HFFc6 (cell line): ENCODE measurements around the gene RAD21L1. TPM values are rescaled to one million over a fixed set of nuclear protein-coding genes. Genes with fewer than 3 reads are reported as not detected.

ENCODE experiments used
- DNase-seq: peaks from one replicate; pipeline ENCODE4 v3.0.0-alpha.2; 2018
- H3K27ac Mint-ChIP-seq: 2 replicates; pipeline ENCODE4 v1.8.0; 2020; ENCODE audit warnings: mild to moderate bottlenecking, mixed read lengths
- H3K27me3 Mint-ChIP-seq: 2 replicates; pipeline ENCODE4 v1.8.0; 2021; ENCODE audit warnings: mild to moderate bottlenecking, moderate library complexity, mixed read lengths; ENCODE audit not compliant: insufficient read depth
- H3K36me3 Mint-ChIP-seq: 2 replicates; pipeline ENCODE4 v1.8.0; 2021; ENCODE audit warnings: low read depth, mixed read lengths
- H3K4me1 Mint-ChIP-seq: 2 replicates; pipeline ENCODE4 v1.8.0; 2020; ENCODE audit warnings: low read depth, mixed read lengths
- H3K4me3 Mint-ChIP-seq: 2 replicates; pipeline ENCODE4 v1.8.0; 2020; ENCODE audit warnings: mild to moderate bottlenecking, moderate library complexity, mixed read lengths
- H3K9me3 Mint-ChIP-seq: 2 replicates; pipeline ENCODE4 v1.8.0; 2020; ENCODE audit warnings: mild to moderate bottlenecking, mixed read lengths
- total RNA-seq, 6 experiments: library from RNA; stranded (reverse); fragmentation: NEBNext Ultra II Directional; extraction: Animal tissue kit (Norgen Biotek cat#: 25700); gene quantifications; 2 replicates in 1 of 6; 3 replicates in 5 of 6; pipeline ENCODE4 v1.2.3, GENCODE V29; 2021
- TF ChIP-seq, protein P1 (sequence below): fragments of 200-600 bp; sonication (generic); IDR thresholded peaks from 2 replicates; pipeline ENCODE4 v1.5.0; 2021; ENCODE audit warnings: antibody characterized with exemption, mild to moderate bottlenecking

Gene RAD21L1
- total RNA-seq, 6 experiments from 2014 or later: 0.35 to 0.89 (median 0.56) TPM

DNA sequence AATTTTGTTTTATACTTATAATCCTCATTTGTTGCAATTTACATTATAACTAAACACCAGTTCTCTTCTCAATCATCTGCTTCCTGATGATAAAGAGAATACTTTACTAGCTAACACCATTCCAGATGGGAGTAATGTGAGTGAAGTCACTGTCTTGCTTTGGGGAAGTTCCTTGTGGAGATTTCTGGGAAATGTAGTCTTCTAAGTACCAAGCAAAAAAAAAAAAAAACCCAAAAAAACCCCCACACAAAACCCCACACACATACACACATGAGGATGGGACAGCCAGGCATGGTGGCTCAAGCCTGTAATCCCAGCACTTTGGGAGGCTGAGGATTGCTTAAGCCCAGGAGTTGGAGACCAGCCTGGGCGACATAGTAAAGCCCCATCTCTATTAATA lies 38.0 kb downstream of the RAD21L1 start:
- Mint-ChIP-seq H3K27ac (no peak overlapping the region), H3K4me1 (peaks cover 36% of the 10 kb centered on the region), H3K27me3 (peaks cover 4% of the 10 kb centered on the region; the same call in 1 of the 2 replicates), H3K4me3 (no peak overlapping the region), H3K36me3 (no peaks in the 10 kb centered on the region), H3K9me3 (peaks cover 10% of the 10 kb centered on the region)
- peak; percentile 11 for DNase-seq
- TF ChIP-seq, protein P1, sequence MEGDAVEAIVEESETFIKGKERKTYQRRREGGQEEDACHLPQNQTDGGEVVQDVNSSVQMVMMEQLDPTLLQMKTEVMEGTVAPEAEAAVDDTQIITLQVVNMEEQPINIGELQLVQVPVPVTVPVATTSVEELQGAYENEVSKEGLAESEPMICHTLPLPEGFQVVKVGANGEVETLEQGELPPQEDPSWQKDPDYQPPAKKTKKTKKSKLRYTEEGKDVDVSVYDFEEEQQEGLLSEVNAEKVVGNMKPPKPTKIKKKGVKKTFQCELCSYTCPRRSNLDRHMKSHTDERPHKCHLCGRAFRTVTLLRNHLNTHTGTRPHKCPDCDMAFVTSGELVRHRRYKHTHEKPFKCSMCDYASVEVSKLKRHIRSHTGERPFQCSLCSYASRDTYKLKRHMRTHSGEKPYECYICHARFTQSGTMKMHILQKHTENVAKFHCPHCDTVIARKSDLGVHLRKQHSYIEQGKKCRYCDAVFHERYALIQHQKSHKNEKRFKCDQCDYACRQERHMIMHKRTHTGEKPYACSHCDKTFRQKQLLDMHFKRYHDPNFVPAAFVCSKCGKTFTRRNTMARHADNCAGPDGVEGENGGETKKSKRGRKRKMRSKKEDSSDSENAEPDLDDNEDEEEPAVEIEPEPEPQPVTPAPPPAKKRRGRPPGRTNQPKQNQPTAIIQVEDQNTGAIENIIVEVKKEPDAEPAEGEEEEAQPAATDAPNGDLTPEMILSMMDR: no peak

DNA sequence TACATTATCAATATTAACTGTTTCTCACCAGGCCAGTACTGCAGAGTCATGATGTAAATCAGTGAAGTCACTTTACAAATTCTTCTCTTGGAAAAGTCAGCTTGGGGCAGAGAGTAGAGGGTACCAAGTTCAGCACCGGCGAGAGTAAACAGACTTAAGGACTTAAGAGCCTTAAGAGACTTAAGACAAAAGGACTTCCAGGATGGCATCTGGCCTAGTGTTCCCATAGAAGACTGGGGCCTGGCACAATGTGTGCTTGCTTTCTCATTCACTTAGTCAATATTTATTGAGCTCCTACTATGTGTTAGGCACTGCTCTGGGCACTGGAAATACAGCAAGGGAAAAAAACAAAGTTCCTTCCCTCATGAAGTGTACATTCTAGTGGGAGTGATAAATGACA lies 38.9 kb downstream of the RAD21L1 start:
- H3K27me3 Mint-ChIP-seq: peaks cover 4% of the 10 kb centered on the region; the same call in 1 of the 2 replicates
- peaks cover 36% of the 10 kb centered on the region for H3K4me1 Mint-ChIP-seq
- TF ChIP-seq, protein P1: no peak
- DNase-seq: no peak
- peaks cover 10% of the 10 kb centered on the region for H3K9me3 Mint-ChIP-seq
- H3K36me3 Mint-ChIP-seq: no peaks in the 10 kb centered on the region
- H3K4me3 Mint-ChIP-seq: peak overlapping the region; percentile 90; the same call in 1 of the 2 replicates
- peak overlapping the region; percentile 89 for H3K27ac Mint-ChIP-seq

DNA sequence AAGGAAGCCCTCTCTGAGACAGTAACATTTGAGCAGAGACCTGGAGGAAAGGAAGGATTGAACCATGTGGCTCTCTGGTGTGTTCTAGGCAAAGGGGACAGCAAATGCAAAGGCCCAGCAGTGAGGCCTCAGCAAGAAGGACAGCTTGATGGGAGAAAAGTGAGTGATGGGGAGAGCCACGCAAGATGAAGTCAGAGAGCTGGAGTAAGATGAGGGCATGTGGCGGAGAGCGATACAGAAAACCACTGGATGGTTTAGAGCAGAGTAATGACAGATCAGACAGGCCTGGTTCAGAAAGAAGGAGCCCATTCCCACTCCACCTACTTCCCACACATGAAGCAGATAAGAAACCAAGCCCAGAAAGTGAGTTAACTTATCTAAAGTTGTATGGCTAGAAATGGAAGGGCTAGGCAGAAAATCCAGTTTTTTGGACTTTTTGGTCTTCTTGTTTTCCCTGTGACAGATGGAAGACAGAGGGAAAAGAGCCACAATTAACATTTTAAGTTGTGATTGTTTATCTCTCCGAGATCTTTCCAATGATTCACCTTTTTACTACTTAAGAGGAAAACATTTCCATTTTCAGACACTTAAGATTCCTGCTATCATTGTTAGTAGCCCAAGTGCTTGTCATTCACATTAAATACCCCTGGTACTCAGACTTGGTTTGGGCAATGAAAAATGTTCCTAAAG lies 39.5 kb downstream of the RAD21L1 start:
- TF ChIP-seq, protein P1: no peak
- Mint-ChIP-seq H3K9me3 (peaks cover 10% of the 10 kb centered on the region), H3K27me3 (peaks cover 4% of the 10 kb centered on the region; the same call in 1 of the 2 replicates), H3K4me3 (peak overlapping the region; percentile 90), H3K27ac (peak overlapping the region; percentile 89), H3K4me1 (peaks cover 36% of the 10 kb centered on the region), H3K36me3 (no peaks in the 10 kb centered on the region)
- DNase-seq: peak; percentile 6

DNA sequence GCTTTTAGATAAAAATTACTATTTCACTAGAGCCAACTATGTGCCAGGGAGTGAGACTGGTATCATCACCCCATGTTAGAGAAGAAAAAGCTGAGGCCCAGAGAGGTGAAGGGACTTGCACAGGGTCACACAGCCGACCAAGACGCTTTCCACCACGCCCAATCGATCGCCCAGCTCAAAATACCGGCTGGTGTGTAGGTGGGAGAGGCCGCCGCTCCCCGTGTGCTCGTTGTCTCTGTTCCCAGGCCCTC lies 40.0 kb downstream of the RAD21L1 start:
- Mint-ChIP-seq H3K9me3 (peaks cover 10% of the 10 kb centered on the region), H3K36me3 (no peaks in the 10 kb centered on the region), H3K27ac (peak overlapping the region; percentile 89), H3K4me3 (peak overlapping the region; percentile 90), H3K4me1 (peaks cover 36% of the 10 kb centered on the region), H3K27me3 (peaks cover 4% of the 10 kb centered on the region; the same call in 1 of the 2 replicates)
- TF ChIP-seq, protein P1: no peak
- no peak for DNase-seq

DNA sequence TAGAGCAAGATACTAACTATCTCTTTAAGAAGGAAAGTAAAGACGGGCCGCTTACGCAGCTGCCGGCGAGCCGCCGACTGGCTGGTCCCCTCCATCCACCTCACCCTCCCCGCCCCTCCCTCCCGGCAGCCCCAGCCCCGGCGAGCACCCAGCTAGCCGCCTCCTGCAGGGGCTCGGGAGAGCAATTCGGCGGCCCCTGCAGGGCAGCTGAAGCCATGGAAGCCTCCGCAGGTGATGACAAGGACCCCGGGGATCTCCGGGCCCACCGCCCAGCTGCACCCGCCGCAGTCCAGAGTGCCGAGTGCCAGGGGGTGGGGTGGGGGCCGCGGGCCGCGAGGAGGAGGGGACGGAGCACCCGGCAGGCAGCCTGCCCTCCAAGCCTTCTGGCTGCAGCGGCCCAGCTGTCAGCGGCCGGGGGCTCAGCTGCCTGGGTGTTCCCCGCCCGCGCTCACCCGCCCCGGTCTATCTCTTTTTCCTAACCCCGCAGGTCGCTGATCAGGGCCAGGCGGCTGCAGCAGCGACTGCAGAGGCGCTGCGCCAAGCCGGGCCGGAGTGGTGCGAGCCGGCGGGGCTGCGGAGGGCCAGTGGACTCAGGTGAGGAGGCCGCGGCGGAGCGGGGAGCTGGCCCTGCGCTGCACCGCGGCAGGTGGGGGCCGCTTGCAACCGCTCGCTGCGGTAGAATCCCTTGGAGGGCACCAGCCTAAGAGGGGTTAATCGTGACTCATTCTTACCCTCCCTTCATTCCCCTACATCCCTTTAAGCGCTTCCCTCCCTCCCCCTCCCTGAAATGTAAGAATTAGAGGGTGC lies 40.5 kb downstream of the RAD21L1 start, which contains the start of gene SNPH:
SNPH (plus strand) TSS at position 128 of the 807 bp plus-strand sequence. CDS start 29,946 bp downstream, outside the sequence.
- Mint-ChIP-seq H3K4me3 (peak within 1 kb of the TSS; percentile 90), H3K27me3 (peaks cover 4% of the 10 kb centered on the region; the same call in 1 of the 2 replicates)
- TF ChIP-seq, protein P1: 0 out of 2 replicates have a peak, but pooled peaks have one; percentile 18

More for the DNA sequence above, 40.5 kb downstream of the RAD21L1 start, which contains the start of gene SNPH:
- peak; percentile 53 for DNase-seq
- peaks cover 10% of the 10 kb centered on the region for H3K9me3 Mint-ChIP-seq
- H3K4me1 Mint-ChIP-seq: peaks cover 36% of the 10 kb centered on the region
- H3K27ac Mint-ChIP-seq: peak within 1 kb of the TSS; percentile 89
- H3K36me3 Mint-ChIP-seq: no peaks in the 10 kb centered on the region
